ENCODE measurements around the gene DYRK3. TPM values are rescaled to one million over a fixed set of nuclear protein-coding genes. Genes with fewer than 3 reads are reported as not detected.

Gene DYRK3
- total and polyA plus RNA-seq, 11 donors = 6.5 to 32.5 (median 15.9) TPM

- peaks cover 0 to 31% (median under 1%) of the 10 kb centered on the region in 12 donors for H3K4me1 ChIP-seq
- ATAC-seq (no peak), DNase-seq (no peak)
- WGBS, 4 donors = 74 to 85% (median 79%) methylated on average over 6 of the region's 6 CpGs
- no peaks in the 10 kb centered on the region for H3K9me3 ChIP-seq
- H3K4me3 ChIP-seq = no peak overlapping the region
- peaks cover 0 to 96% (median 83%) of the 10 kb centered on the region in 9 donors for H3K36me3 ChIP-seq
- no peak for TF ChIP-seq CTCF (IDR thresholded peaks at IDR 0.05)
- no peak for TF ChIP-seq POLR2A (IDR thresholded peaks at IDR 0.05)
- H3K27ac ChIP-seq = peak overlapping the region in 4 of 12 donors; percentile 25 to 65 (median 44)
- no peaks in the 10 kb centered on the region for H3K27me3 ChIP-seq
- intact Hi-C loops (cut with DNase I) = no loop called here
Measured at GRCh38 chr1:206588492-206588891, 46.8 kb upstream of the DYRK3 start.

GRCh38 chr1:206589206-206589605 is 46.1 kb upstream of the DYRK3 start:
- TF ChIP-seq CTCF (IDR thresholded peaks at IDR 0.05) (no peak), POLR2A (IDR thresholded peaks at IDR 0.05) (no peak)
- Histone ChIP-seq H3K9me3 (no peaks in the 10 kb centered on the region), H3K4me1 (peaks cover 0 to 30% (median 0%) of the 10 kb centered on the region in 12 donors), H3K27ac (peak overlapping the region in 3 of 12 donors; percentile 43 to 65 (median 55)), H3K27me3 (no peaks in the 10 kb centered on the region), H3K4me3 (no peak overlapping the region), H3K36me3 (peaks cover 0 to 98% (median 90%) of the 10 kb centered on the region in 9 donors)
- DNase-seq = peak in 4 of 5 donors; percentile 34 to 48 (median 38)
- peak in 3 of 4 donors; percentile 67 to 81 (median 73) for ATAC-seq
- intact Hi-C loops (cut with DNase I) = no loop called here
- 68 to 74% (median 71%) methylated on average over 7 of the region's 7 CpGs for WGBS, 4 donors

GRCh38 chr1:206590025-206590758 is 45.1 kb upstream of the DYRK3 start:
- TF ChIP-seq POLR2A (IDR thresholded peaks at IDR 0.05) (no peak), CTCF (IDR thresholded peaks at IDR 0.05) (peak in 5 of 12 donors; percentile 17 to 33 (median 28))
- intact Hi-C loops (cut with DNase I) = no loop called here
- ATAC-seq = no peak
- Histone ChIP-seq H3K27me3 (no peaks in the 10 kb centered on the region), H3K4me3 (no peak overlapping the region), H3K4me1 (peaks cover 0 to 30% (median 0%) of the 10 kb centered on the region in 12 donors), H3K27ac (peak overlapping the region in 1 of 12 donors; percentile 43), H3K9me3 (no peaks in the 10 kb centered on the region), H3K36me3 (peaks cover 1 to 98% (median 90%) of the 10 kb centered on the region in 9 donors)
- DNase-seq = no peak
- 66 to 72% (median 68%) methylated on average over 8 of the region's 8 CpGs for WGBS, 4 donors

GRCh38 chr1:206591226-206591625 is 44.1 kb upstream of the DYRK3 start:
- ATAC-seq (no peak), DNase-seq (no peak)
- Histone ChIP-seq H3K4me1 (peaks cover 0 to 30% (median 0%) of the 10 kb centered on the region in 12 donors), H3K27me3 (no peaks in the 10 kb centered on the region), H3K4me3 (no peak overlapping the region), H3K27ac (peak overlapping the region in 1 of 12 donors; percentile 43), H3K36me3 (peaks cover 4 to 99% (median 92%) of the 10 kb centered on the region in 9 donors), H3K9me3 (no peaks in the 10 kb centered on the region)
- no peak for TF ChIP-seq CTCF (IDR thresholded peaks at IDR 0.05)
- no peak for TF ChIP-seq POLR2A (IDR thresholded peaks at IDR 0.05)
- intact Hi-C loops (cut with DNase I) = no loop called here
- WGBS, 4 donors = 82 to 89% (median 87%) methylated on average over 5 of the region's 5 CpGs

Measured in heart left ventricle (tissue), 16 donors.